BJ (cell line): ENCODE results near the gene LDLRAD4. TPM values are rescaled to one million over a fixed set of nuclear protein-coding genes. Genes with fewer than 3 reads are reported as not detected.

ENCODE experiments used
- CTCF ChIA-PET: fragments of 350-600 bp; formaldehyde crosslinking; extraction: SDS; loops from one replicate; lab custom pipeline; 2021; ENCODE audit warnings: antibody characterized with exemption, inconsistent platforms; lab: Yijun Ruan, JAX
- POLR2A ChIA-PET: fragments of 300-600 bp; sonication (Branson Sonifier 250); formaldehyde crosslinking; extraction: SDS; loops from one replicate; lab custom pipeline; 2021; ENCODE audit warnings: antibody characterized with exemption; lab: Charles Lee
- DNase-seq: peaks from one replicate; pipeline ENCODE4 v3.0.0-alpha.2; 2011; ENCODE audit warnings: low read depth
- H3K27me3 ChIP-seq: 2 replicates; pipeline ENCODE4 v1.6.0; 2011; ENCODE audit warnings: low read length; ENCODE audit not compliant: control insufficient read depth, insufficient read depth
- H3K36me3 ChIP-seq: 2 replicates; pipeline ENCODE4 v1.5.1; 2011; ENCODE audit warnings: low read length; ENCODE audit not compliant: control insufficient read depth, insufficient read depth
- H3K4me3 ChIP-seq: 2 replicates; pipeline ENCODE4 v1.5.1; 2011; ENCODE audit warnings: low read depth, mild to moderate bottlenecking, control low read depth, low read length
- CTCF ChIP-seq: IDR thresholded peaks from 2 replicates; pipeline ENCODE4 v1.5.1; 2011; ENCODE audit warnings: low read depth, mild to moderate bottlenecking, control low read depth, inconsistent platforms, low read length, moderate library complexity; ENCODE audit not compliant: insufficient read depth
- polyA plus RNA-seq: library from polyadenylated mRNA; depleted of rRNA; stranded (reverse); fragments of >200 nt; gene quantifications from 2 replicates; pipeline ENCODE4 v1.2.3, GENCODE V29; 2011

LDLRAD4 gene
- polyA plus RNA-seq, 1 experiment: not detected

GRCh38 chr18:13296867-13297574 lies 78.5 kb downstream of the LDLRAD4 start:
- no peak for TF ChIP-seq CTCF
- no peaks in the 10 kb centered on the region for H3K36me3 ChIP-seq
- ChIA-PET POLR2A (no interaction called here), CTCF (no interaction called here)
- no peak overlapping the region for H3K4me3 ChIP-seq
- DNase-seq: no peak
- H3K27me3 ChIP-seq: no peaks in the 10 kb centered on the region

- no peak for TF ChIP-seq CTCF
- H3K36me3 ChIP-seq: no peaks in the 10 kb centered on the region
- H3K4me3 ChIP-seq: no peak overlapping the region
- DNase-seq: no peak
- POLR2A ChIA-PET: no interaction called here
- H3K27me3 ChIP-seq: no peaks in the 10 kb centered on the region
- CTCF ChIA-PET: no interaction called here
Observed at GRCh38 chr18:13298262-13298661, 79.7 kb downstream of the LDLRAD4 start.

- DNase-seq: no peak
Observed at GRCh38 chr18:13300029-13300428, 81.5 kb downstream of the LDLRAD4 start.

GRCh38 chr18:13300796-13301195 lies 82.2 kb downstream of the LDLRAD4 start:
- POLR2A ChIA-PET: no interaction called here
- no peaks in the 10 kb centered on the region for H3K36me3 ChIP-seq
- H3K4me3 ChIP-seq: no peak overlapping the region
- CTCF ChIA-PET: no interaction called here
- DNase-seq: no peak
- TF ChIP-seq CTCF: no peak
- no peaks in the 10 kb centered on the region for H3K27me3 ChIP-seq

More at GRCh38 chr18:13300029-13300428, 81.5 kb downstream of the LDLRAD4 start:
- H3K36me3 ChIP-seq: no peaks in the 10 kb centered on the region
- CTCF ChIA-PET: no interaction called here
- TF ChIP-seq CTCF: no peak
- no peak overlapping the region for H3K4me3 ChIP-seq
- POLR2A ChIA-PET: no interaction called here
- no peaks in the 10 kb centered on the region for H3K27me3 ChIP-seq

GRCh38 chr18:13302040-13302439 lies 83.5 kb downstream of the LDLRAD4 start:
- H3K27me3 ChIP-seq: no peaks in the 10 kb centered on the region
- H3K36me3 ChIP-seq: no peaks in the 10 kb centered on the region
- ChIA-PET CTCF (no interaction called here), POLR2A (no interaction called here)
- TF ChIP-seq CTCF: no peak
- H3K4me3 ChIP-seq: no peak overlapping the region
- no peak for DNase-seq
